ENCODE results near the gene C16orf89.
"Not testable (repeated sequence)": the region's sequence is repeated elsewhere in the genome, so short reads cannot be mapped to it uniquely, and the experiment has no call there.

Gene C16orf89

DNA sequence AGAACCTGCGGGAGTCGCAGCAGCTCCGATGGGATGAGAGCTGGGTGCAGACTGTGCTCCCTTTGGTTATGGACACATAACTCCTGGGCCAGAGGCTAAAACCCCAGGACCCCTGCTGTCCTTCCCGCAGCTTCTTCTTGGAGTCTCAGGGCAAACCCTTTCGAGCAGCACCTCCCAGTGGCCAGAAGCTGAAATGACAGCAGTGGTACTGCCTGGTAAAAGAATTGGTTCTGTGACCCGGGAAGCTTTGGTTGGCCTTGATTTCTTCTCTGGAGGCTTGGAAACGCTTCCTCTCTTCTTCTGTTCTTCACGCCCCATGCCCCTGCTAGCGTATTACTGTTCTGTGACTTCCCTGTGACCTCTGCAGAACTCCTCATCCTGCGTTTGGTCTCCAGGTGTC is 19.0 kb upstream of the C16orf89 start:
- H3K9ac ChIP-seq; H2AFZ ChIP-seq; H3K27ac ChIP-seq; H3K4me3 ChIP-seq (ENCODE audit: low read depth, low read length); H3K4me2 ChIP-seq (ENCODE audit: low read length); H3K9me3 ChIP-seq (ENCODE audit: control insufficient read depth, low read length); H3K36me3 ChIP-seq (ENCODE audit: control insufficient read depth, insufficient read depth, low read length); H3K27me3 ChIP-seq (ENCODE audit: control insufficient read depth, insufficient read depth, low read length); H3K4me1 ChIP-seq; H3K79me2 ChIP-seq: not testable (repeated sequence)
- TF ChIP-seq CTCF (IDR thresholded peaks at IDR 0.05) = peak; percentile 53

DNA sequence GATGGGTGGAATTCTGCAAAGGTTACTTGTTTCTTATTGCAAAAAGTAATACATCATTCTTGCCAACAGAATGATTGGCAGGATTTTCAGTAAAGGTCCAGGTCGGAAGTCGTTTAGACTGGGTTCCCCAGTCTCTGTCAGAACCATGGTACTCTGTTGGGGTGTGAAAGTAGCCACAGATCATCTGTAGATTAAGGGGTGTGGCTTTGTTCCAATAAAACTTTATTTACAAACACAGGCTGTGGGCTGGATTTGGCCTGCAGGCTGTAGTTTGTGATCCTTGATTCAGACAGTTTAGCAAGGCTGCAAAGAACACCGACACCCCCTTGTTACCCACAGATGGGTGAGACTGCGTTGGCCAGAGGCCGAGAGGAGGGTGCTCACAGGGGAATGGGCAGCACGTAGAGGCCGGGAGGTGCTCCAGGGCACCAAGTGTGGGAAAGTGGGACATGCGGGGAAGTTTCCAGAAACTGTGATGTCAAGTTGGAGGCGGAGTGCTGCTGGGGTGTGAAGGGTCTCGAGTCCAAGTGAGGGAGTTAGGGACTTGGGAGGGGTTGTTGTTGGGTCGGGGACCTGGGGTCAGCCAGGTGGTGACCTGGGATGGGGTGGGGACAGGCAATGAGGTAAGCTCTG is 18.5 kb upstream of the C16orf89 start:
- H3K4me2 ChIP-seq (ENCODE audit: low read length); H3K9me3 ChIP-seq (ENCODE audit: control insufficient read depth, low read length); H3K9ac ChIP-seq; H3K4me3 ChIP-seq (ENCODE audit: low read depth, low read length); H3K27me3 ChIP-seq (ENCODE audit: control insufficient read depth, insufficient read depth, low read length); H3K79me2 ChIP-seq; H3K27ac ChIP-seq; H3K36me3 ChIP-seq (ENCODE audit: control insufficient read depth, insufficient read depth, low read length); H2AFZ ChIP-seq; H3K4me1 ChIP-seq: not testable (repeated sequence)

- not testable (repeated sequence) for H3K79me2 ChIP-seq; H3K27ac ChIP-seq; H3K9ac ChIP-seq; H3K4me1 ChIP-seq; H2AFZ ChIP-seq; H3K4me2 ChIP-seq (ENCODE audit: low read length); H3K36me3 ChIP-seq (ENCODE audit: control insufficient read depth, insufficient read depth, low read length); H3K4me3 ChIP-seq (ENCODE audit: low read depth, low read length); H3K27me3 ChIP-seq (ENCODE audit: control insufficient read depth, insufficient read depth, low read length); H3K9me3 ChIP-seq (ENCODE audit: control insufficient read depth, low read length)
Measured at GRCh38 chr16:5083646-5084045, 17.9 kb upstream of the C16orf89 start.

GRCh38 chr16:5080996-5081395 is 15.2 kb upstream of the C16orf89 start:
- H3K4me1 ChIP-seq; H3K9me3 ChIP-seq (ENCODE audit: control insufficient read depth, low read length); H3K79me2 ChIP-seq; H2AFZ ChIP-seq; H3K27me3 ChIP-seq (ENCODE audit: control insufficient read depth, insufficient read depth, low read length); H3K36me3 ChIP-seq (ENCODE audit: control insufficient read depth, insufficient read depth, low read length); H3K27ac ChIP-seq; H3K4me2 ChIP-seq (ENCODE audit: low read length); H3K9ac ChIP-seq; H3K4me3 ChIP-seq (ENCODE audit: low read depth, low read length): not testable (repeated sequence)

- H3K4me3 ChIP-seq (ENCODE audit: low read depth, low read length); H3K36me3 ChIP-seq (ENCODE audit: control insufficient read depth, insufficient read depth, low read length); H3K9me3 ChIP-seq (ENCODE audit: control insufficient read depth, low read length); H3K4me1 ChIP-seq; H3K4me2 ChIP-seq (ENCODE audit: low read length); H3K9ac ChIP-seq; H3K27me3 ChIP-seq (ENCODE audit: control insufficient read depth, insufficient read depth, low read length); H3K27ac ChIP-seq; H3K79me2 ChIP-seq; H2AFZ ChIP-seq: not testable (repeated sequence)
Measured at GRCh38 chr16:5080461-5080860, 14.7 kb upstream of the C16orf89 start.

DNA sequence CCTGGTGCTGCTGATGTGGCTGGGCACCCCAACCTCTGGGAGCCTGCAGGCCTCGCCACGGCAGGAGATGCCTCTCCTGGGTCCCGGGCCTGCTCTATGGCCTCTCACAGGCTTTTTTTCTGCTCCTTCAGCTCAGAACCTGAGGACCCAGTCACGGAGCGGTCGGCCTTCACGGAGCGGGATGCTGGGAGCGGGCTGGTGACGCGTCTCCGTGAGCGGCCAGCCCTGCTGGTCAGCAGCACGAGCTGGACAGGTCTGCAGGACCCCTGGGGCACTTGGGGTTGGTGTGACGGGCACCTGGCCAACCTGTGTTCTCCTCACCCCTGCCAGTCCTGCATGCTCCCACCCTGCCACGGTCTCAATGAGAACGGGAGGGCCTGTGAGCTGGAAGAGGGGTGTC is 12.9 kb upstream of the C16orf89 start:
- Histone ChIP-seq H2AFZ (no peak overlapping the region), H3K4me3 (ENCODE audit: low read depth, low read length) (no peak overlapping the region), H3K79me2 (no peaks in the 10 kb centered on the region), H3K4me1 (no peaks in the 10 kb centered on the region), H3K27ac (no peak overlapping the region), H3K4me2 (ENCODE audit: low read length) (no peak overlapping the region), H3K36me3 (ENCODE audit: control insufficient read depth, insufficient read depth, low read length) (no peaks in the 10 kb centered on the region), H3K27me3 (ENCODE audit: control insufficient read depth, insufficient read depth, low read length) (no peaks in the 10 kb centered on the region), H3K9ac (no peak overlapping the region), H3K9me3 (ENCODE audit: control insufficient read depth, low read length) (no peaks in the 10 kb centered on the region)
- no peak for TF ChIP-seq CTCF (IDR thresholded peaks at IDR 0.05)

GRCh38 chr16:5077304-5077703 is 11.5 kb upstream of the C16orf89 start:
- Histone ChIP-seq H3K36me3 (ENCODE audit: control insufficient read depth, insufficient read depth, low read length) (no peaks in the 10 kb centered on the region), H2AFZ (no peak overlapping the region), H3K9ac (no peak overlapping the region), H3K4me1 (no peaks in the 10 kb centered on the region), H3K27ac (no peak overlapping the region), H3K4me3 (ENCODE audit: low read depth, low read length) (no peak overlapping the region), H3K27me3 (ENCODE audit: control insufficient read depth, insufficient read depth, low read length) (no peaks in the 10 kb centered on the region), H3K79me2 (no peaks in the 10 kb centered on the region), H3K4me2 (ENCODE audit: low read length) (no peak overlapping the region), H3K9me3 (ENCODE audit: control insufficient read depth, low read length) (no peaks in the 10 kb centered on the region)
- no peak for TF ChIP-seq CTCF (IDR thresholded peaks at IDR 0.05)

All from parathyroid adenoma (tissue), 2 donors.